GM08714 (cell line): ENCODE results near the gene IQSEC3.
"Not testable (repeated sequence)": the region's sequence is repeated elsewhere in the genome, so short reads cannot be mapped to it uniquely, and the experiment has no call there.

Experiments
- H3K4me3 ChIP-seq: fragments of 200-500 bp; sonication (Bioruptor generic); 2 replicates; pipeline ENCODE4 v1.5.1; 2014; ENCODE audit warnings: mild to moderate bottlenecking, low read length, inconsistent platforms
- ZNF274 ChIP-seq: IDR thresholded peaks from 2 replicates; pipeline ENCODE4 v1.6.1; 2012; ENCODE audit warnings: mild to moderate bottlenecking, low read depth, low read length

Gene IQSEC3

GRCh38 chr12:215116-215515 lies 148.5 kb downstream of the IQSEC3 start:
- no peak for TF ChIP-seq ZNF274
- no peak overlapping the region for H3K4me3 ChIP-seq

DNA sequence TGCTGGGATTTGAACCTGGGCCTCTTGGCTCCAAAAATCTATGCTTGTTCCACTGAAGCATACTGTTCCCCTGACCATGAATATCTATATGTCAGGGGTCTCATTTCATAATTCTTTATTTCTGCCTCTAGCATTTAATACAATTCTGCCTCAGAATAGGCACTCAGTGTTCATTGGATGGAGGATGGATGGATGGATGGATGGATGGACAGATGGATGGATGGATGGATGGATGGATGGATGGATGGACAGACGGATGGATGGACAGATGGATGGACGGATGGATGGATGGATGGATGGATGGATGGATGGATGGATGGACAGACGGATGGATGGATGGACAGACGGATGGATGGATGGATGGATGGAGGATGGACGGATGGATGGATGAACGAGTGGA lies 150.5 kb downstream of the IQSEC3 start:
- H3K4me3 ChIP-seq, result not testable (repeated sequence)

- H3K4me3 ChIP-seq, result no peak overlapping the region
- TF ChIP-seq ZNF274, result no peak
These were observed 151.7 kb downstream of the IQSEC3 start for GRCh38 chr12:218221-218620.

- TF ChIP-seq ZNF274, result no peak
These were observed 152.4 kb downstream of the IQSEC3 start for GRCh38 chr12:218728-219590.

GRCh38 chr12:219891-220352 lies 153.4 kb downstream of the IQSEC3 start:
- no peak overlapping the region for H3K4me3 ChIP-seq
- no peak for TF ChIP-seq ZNF274

More at GRCh38 chr12:218728-219590, 152.4 kb downstream of the IQSEC3 start:
- no peak overlapping the region for H3K4me3 ChIP-seq

GRCh38 chr12:220491-220890 lies 153.9 kb downstream of the IQSEC3 start:
- no peak for TF ChIP-seq ZNF274
- no peak overlapping the region for H3K4me3 ChIP-seq

- TF ChIP-seq ZNF274, result no peak
- H3K4me3 ChIP-seq, result no peak overlapping the region
These were observed 154.5 kb downstream of the IQSEC3 start for GRCh38 chr12:220946-221550.

GRCh38 chr12:221736-222135 lies 155.2 kb downstream of the IQSEC3 start:
- no peak for TF ChIP-seq ZNF274

GRCh38 chr12:223841-224240 lies 157.3 kb downstream of the IQSEC3 start:
- TF ChIP-seq ZNF274, result no peak
- H3K4me3 ChIP-seq, result no peak overlapping the region

More at GRCh38 chr12:221736-222135, 155.2 kb downstream of the IQSEC3 start:
- no peak overlapping the region for H3K4me3 ChIP-seq

DNA sequence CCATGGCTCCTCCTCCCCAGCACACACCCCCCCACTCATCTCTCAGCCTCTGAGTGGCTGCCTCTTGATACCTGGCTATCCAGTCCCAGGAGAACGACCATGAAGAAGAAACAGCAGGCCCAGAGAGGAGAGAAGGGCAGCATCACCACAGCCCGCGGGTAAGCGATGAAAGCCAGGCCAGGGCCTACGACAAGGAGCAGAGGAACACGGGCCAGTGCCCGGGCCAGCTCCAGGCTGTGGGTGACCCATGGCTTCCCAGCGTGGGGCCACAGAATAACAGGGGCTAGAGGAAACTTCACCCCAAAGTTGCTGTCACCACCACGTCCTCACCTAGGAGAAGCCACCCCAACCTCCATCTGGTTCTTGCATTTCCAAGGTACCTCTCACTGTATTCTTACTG lies 157.8 kb downstream of the IQSEC3 start:
- no peak overlapping the region for H3K4me3 ChIP-seq
- no peak for TF ChIP-seq ZNF274

DNA sequence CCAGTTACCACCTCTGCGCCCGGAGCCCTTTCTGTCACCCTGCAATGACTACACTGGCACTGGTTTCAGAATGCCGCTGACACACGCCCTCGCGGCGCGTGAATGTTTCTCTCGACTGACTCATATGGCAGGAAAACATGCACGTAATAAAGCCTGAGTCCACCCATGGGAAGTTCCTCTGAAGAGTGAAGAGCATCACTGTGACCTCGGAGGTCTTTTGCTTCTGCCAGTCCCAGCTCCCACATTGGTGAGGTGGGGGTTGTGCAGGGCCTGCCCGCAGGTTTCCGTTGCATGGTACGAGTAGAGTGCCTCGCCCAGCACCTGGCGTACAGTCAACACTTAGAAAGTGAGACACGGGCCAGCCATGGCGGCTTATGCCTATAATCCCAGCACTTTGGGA lies 158.4 kb downstream of the IQSEC3 start:
- H3K4me3 ChIP-seq, result no peak overlapping the region
- no peak for TF ChIP-seq ZNF274

- H3K4me3 ChIP-seq, result no peak overlapping the region
- TF ChIP-seq ZNF274, result no peak
These were observed 159.8 kb downstream of the IQSEC3 start for GRCh38 chr12:226401-226800.

DNA sequence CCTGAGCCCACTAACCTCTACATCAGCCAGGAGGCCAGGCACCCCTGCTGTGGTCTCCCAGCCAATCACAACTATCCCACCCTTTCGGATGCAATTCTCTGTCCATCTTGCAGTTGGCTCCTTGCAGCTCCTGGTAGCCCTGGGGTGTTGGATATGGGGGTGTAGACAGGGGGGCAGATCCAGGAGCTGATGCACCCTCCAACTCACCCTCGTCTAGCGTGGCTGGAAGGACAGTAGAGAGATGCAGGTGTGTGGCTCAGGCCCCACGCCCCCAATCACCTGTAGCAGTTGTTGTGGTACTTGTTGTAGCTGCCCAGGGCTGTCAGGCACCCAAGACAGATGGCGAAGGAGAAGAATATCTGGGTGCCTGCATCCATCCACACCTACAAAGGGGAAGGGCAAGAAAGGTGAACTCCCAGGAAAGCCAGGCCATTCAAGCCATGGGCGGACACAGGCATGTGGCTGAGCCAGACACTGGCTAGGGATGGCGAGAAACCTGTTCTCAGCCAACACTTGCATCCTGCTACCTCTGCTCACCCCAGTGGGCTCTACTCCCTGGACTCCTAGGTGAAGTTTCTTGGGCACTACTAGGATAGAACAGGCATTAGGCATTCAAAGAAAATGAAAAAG lies 160.8 kb downstream of the IQSEC3 start:
- TF ChIP-seq ZNF274, result no peak
- no peak overlapping the region for H3K4me3 ChIP-seq
